Adipose tissue (tissue), 3 donors: ENCODE data around the gene CCDC8. TPM values are rescaled to one million over a fixed set of nuclear protein-coding genes. Genes with fewer than 3 reads are reported as not detected.
"Not testable (repeated sequence)": the region's sequence is repeated elsewhere in the genome, so short reads cannot be mapped to it uniquely, and the experiment has no call there.

Experiments
- H3K27ac ChIP-seq: one replicate; pipeline ENCODE4 v1.5.1; 2013; ENCODE audit warnings: low read depth, low read length
- WGBS, 3 donors: extraction: QIAGEN DNeasy Blood & Tissue Kit; methylation state at CpG; one replicate each; pipeline ENCODE4 v1.1.7; 2013; 5-methylcytosine and 5-hydroxymethylcytosine counted together
- polyA plus RNA-seq, 3 donors: library from polyadenylated mRNA; stranded (reverse); fragments of 200-250 nt; gene quantifications; one replicate each; pipeline ENCODE4 v1.2.3, GENCODE V29; 2013
- donor health status: healthy with polysubstance abuse.
- donor health status: Bipolar disorder and iron deficiency.
- donor health status: healthy.

Gene CCDC8
- 1 to 10 TPM; 1.1 to 8.9 (median 8.0) TPM for polyA plus RNA-seq

- 12 to 14% (median 12%) methylated on average over 39 to 46 of the region's 46 CpGs for WGBS, 3 donors
- no peak within 1 kb of the TSS for H3K27ac ChIP-seq
Observed at GRCh38 chr19:46413262-46414031, at the start of gene CCDC8. CCDC8 (minus strand) TSS chr19:46413564; CDS start chr19:46412810, 754 bp downstream.

GRCh38 chr19:46461537-46461936, 48.2 kb upstream of the CCDC8 start:
- no peak overlapping the region for H3K27ac ChIP-seq
- 86 to 96% (median 91%) methylated on average over 1 to 2 of the region's 2 CpGs for WGBS, 3 donors

- WGBS, 3 donors = 94 to 100% (median 97%) methylated on average over 1 of the region's 1 CpG
- no peak overlapping the region for H3K27ac ChIP-seq
Observed at GRCh38 chr19:46460981-46461380, 47.6 kb upstream of the CCDC8 start.

GRCh38 chr19:46460055-46460454, 46.7 kb upstream of the CCDC8 start:
- 70 to 93% (median 75%) methylated on average over 2 of the region's 2 CpGs for WGBS, 3 donors
- H3K27ac ChIP-seq = no peak overlapping the region

GRCh38 chr19:46456930-46457329, 43.6 kb upstream of the CCDC8 start:
- 91 to 94% (median 93%) methylated on average over 5 of the region's 5 CpGs for WGBS, 3 donors
- H3K27ac ChIP-seq = no peak overlapping the region

- 62 to 68% (median 66%) methylated on average over 3 of the region's 3 CpGs for WGBS, 3 donors
Observed at GRCh38 chr19:46454244-46454643, 40.9 kb upstream of the CCDC8 start.

GRCh38 chr19:46453661-46454060, 40.3 kb upstream of the CCDC8 start:
- 71 to 84% (median 81%) methylated on average over 6 of the region's 6 CpGs for WGBS, 3 donors
- no peak overlapping the region for H3K27ac ChIP-seq

More at GRCh38 chr19:46454244-46454643, 40.9 kb upstream of the CCDC8 start:
- no peak overlapping the region for H3K27ac ChIP-seq

GRCh38 chr19:46452186-46452585, 38.8 kb upstream of the CCDC8 start:
- WGBS, 3 donors = 27 to 48% (median 48%) methylated on average over 4 of the region's 4 CpGs
- H3K27ac ChIP-seq = no peak overlapping the region

GRCh38 chr19:46451352-46451751, 38.0 kb upstream of the CCDC8 start:
- 62 to 83% (median 82%) methylated on average over 6 of the region's 6 CpGs for WGBS, 3 donors
- no peak overlapping the region for H3K27ac ChIP-seq

GRCh38 chr19:46450737-46451136, 37.4 kb upstream of the CCDC8 start:
- 81 to 83% (median 83%) methylated on average over 5 of the region's 5 CpGs for WGBS, 3 donors
- H3K27ac ChIP-seq = no peak overlapping the region

GRCh38 chr19:46449228-46449627, 35.9 kb upstream of the CCDC8 start:
- H3K27ac ChIP-seq = no peak overlapping the region
- WGBS, 3 donors = 58 to 67% (median 59%) methylated on average over 7 of the region's 7 CpGs

- WGBS, 3 donors = 88 to 96% (median 90%) methylated on average over 10 of the region's 10 CpGs
- H3K27ac ChIP-seq = no peak overlapping the region
Observed at GRCh38 chr19:46448601-46449000, 35.2 kb upstream of the CCDC8 start.

GRCh38 chr19:46447824-46448223, 34.5 kb upstream of the CCDC8 start:
- no peak overlapping the region for H3K27ac ChIP-seq
- 42 to 78% (median 45%) methylated on average over 5 of the region's 5 CpGs for WGBS, 3 donors

- 52 to 53% (median 52%) methylated on average over 3 of the region's 3 CpGs for WGBS, 3 donors
- no peak overlapping the region for H3K27ac ChIP-seq
Observed at GRCh38 chr19:46447006-46447405, 33.6 kb upstream of the CCDC8 start.

- WGBS, 3 donors = 87 to 93% (median 90%) methylated on average over 12 to 15 of the region's 15 CpGs
- no peak overlapping the region for H3K27ac ChIP-seq
Observed at GRCh38 chr19:46446021-46446420, 32.7 kb upstream of the CCDC8 start.

GRCh38 chr19:46442808-46443450, 29.6 kb upstream of the CCDC8 start:
- 46 to 53% (median 47%) methylated on average over 8 of the region's 8 CpGs for WGBS, 3 donors

GRCh38 chr19:46441866-46442265, 28.5 kb upstream of the CCDC8 start:
- WGBS, 3 donors = 9 to 64% (median 50%) methylated on average over 1 of the region's 1 CpG
- no peak overlapping the region for H3K27ac ChIP-seq

More at GRCh38 chr19:46442808-46443450, 29.6 kb upstream of the CCDC8 start:
- no peak overlapping the region for H3K27ac ChIP-seq

GRCh38 chr19:46435689-46436088, 22.3 kb upstream of the CCDC8 start:
- not testable (repeated sequence) for H3K27ac ChIP-seq
- WGBS, 3 donors = 96 to 100% (median 97%) methylated on average over 4 of the region's 4 CpGs

- WGBS, 3 donors = 52 to 62% (median 59%) methylated on average over 6 of the region's 6 CpGs
- no peak overlapping the region for H3K27ac ChIP-seq
Observed at GRCh38 chr19:46435009-46435408, 21.6 kb upstream of the CCDC8 start.

- WGBS, 3 donors = 70 to 75% (median 74%) methylated on average over 7 of the region's 7 CpGs
Observed at GRCh38 chr19:46433470-46433869, 20.1 kb upstream of the CCDC8 start.

More at GRCh38 chr19:46433470-46433869, 20.1 kb upstream of the CCDC8 start:
- H3K27ac ChIP-seq = not testable (repeated sequence)
